Measurements from ENCODE around the gene PPARA. TPM values are rescaled to one million over a fixed set of nuclear protein-coding genes. Genes with fewer than 3 reads are reported as not detected.
A peak's percentile ranks its signal among the peaks of the same experiment; 100 is the strongest.

PPARA gene
- total RNA-seq, 2 donors from 2014 or later, result 31.7 to 36.1 TPM

- H3K27ac Mint-ChIP-seq, result peak overlapping the region in 1 of 2 donors; percentile 26
- peaks cover 7 to 12% of the 10 kb centered on the region in 2 donors for H3K4me1 Mint-ChIP-seq (ENCODE audit: low read depth in 2 of 2)
- H3K9me3 Mint-ChIP-seq, result no peaks in the 10 kb centered on the region
- no peak overlapping the region for H3K4me3 Mint-ChIP-seq
- H3K27me3 Mint-ChIP-seq, result no peaks in the 10 kb centered on the region
- H3K36me3 Mint-ChIP-seq, result peaks cover 7% of the 10 kb centered on the region
- ATAC-seq (peak in 1 of 2 donors; percentile 60), DNase-seq (ENCODE audit: low spot score) (no peak)
These were observed 73.9 kb downstream of the PPARA start for GRCh38 chr22:46224044-46224897.

- H3K27me3 Mint-ChIP-seq, result no peaks in the 10 kb centered on the region
- no peaks in the 10 kb centered on the region for H3K9me3 Mint-ChIP-seq
- no peak for ATAC-seq
- DNase-seq (ENCODE audit: low spot score), result no peak
- peaks cover 3 to 7% of the 10 kb centered on the region in 2 donors for H3K4me1 Mint-ChIP-seq (ENCODE audit: low read depth in 2 of 2)
- H3K36me3 Mint-ChIP-seq, result peaks cover 7% of the 10 kb centered on the region
- H3K4me3 Mint-ChIP-seq, result no peak overlapping the region
- peak overlapping the region in 1 of 2 donors; percentile 26 for H3K27ac Mint-ChIP-seq
These were observed 74.6 kb downstream of the PPARA start for GRCh38 chr22:46224898-46225290.

- peaks cover 7 to 11% of the 10 kb centered on the region in 2 donors for H3K4me1 Mint-ChIP-seq (ENCODE audit: low read depth in 2 of 2)
- H3K4me3 Mint-ChIP-seq, result no peak overlapping the region
- H3K9me3 Mint-ChIP-seq, result no peaks in the 10 kb centered on the region
- no peak for DNase-seq (ENCODE audit: low spot score)
- no peaks in the 10 kb centered on the region for H3K27me3 Mint-ChIP-seq
- no peak overlapping the region for H3K27ac Mint-ChIP-seq
- ATAC-seq, result peak in 1 of 2 donors; percentile 6
- H3K36me3 Mint-ChIP-seq, result peaks cover 7% of the 10 kb centered on the region
These were observed 75.3 kb downstream of the PPARA start for GRCh38 chr22:46225631-46226030.

DNA sequence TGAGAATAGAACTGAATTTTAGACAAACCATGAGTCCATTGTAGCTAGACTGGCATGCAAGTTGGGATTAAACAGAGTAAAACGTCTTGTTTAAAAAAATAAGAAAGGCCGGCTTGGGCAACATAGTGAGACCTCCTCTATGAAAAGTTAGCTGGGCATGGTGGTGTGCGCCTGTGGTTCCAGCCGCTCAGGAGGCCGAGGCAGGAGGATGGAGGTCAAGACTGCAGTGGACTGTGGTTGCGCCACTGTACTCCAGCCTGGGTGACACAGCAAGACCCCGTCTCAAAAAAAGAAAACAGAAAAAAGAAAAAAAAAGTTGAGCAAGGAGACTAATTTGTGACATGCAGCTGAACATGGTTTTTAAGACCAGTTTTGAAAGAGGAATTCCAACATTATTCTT lies 76.3 kb downstream of the PPARA start:
- Mint-ChIP-seq H3K9me3 (no peaks in the 10 kb centered on the region), H3K4me3 (no peak overlapping the region), H3K4me1 (ENCODE audit: low read depth in 2 of 2) (peaks cover 4 to 12% of the 10 kb centered on the region in 2 donors), H3K36me3 (peaks cover 7% of the 10 kb centered on the region), H3K27me3 (no peaks in the 10 kb centered on the region), H3K27ac (no peak overlapping the region)
- no peak for ATAC-seq
- DNase-seq (ENCODE audit: low spot score), result no peak

DNA sequence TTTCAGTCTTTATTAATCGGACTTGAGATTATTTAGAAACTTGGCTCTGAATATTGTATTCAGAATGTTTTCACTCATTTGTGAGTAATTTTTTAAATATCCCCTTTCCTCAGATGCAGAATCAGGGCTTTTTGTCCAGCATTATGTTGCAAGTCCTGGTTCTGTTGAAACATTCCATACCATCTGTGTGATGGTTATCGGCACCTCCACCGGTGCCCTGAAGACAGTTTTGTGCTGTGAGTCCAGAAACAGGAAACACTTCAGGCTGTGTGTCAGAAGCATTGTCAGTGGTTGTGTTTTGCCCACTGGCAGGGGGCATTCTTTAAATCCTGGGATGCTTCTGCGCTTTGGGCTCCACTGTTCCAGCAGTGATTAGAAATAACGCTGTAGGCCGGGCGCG lies 79.4 kb downstream of the PPARA start:
- H3K27ac Mint-ChIP-seq, result no peak overlapping the region
- peaks cover 7% of the 10 kb centered on the region for H3K36me3 Mint-ChIP-seq
- peaks cover 6 to 12% of the 10 kb centered on the region in 2 donors for H3K4me1 Mint-ChIP-seq (ENCODE audit: low read depth in 2 of 2)
- DNase-seq (ENCODE audit: low spot score) (no peak), ATAC-seq (no peak)
- H3K4me3 Mint-ChIP-seq, result no peak overlapping the region
- no peaks in the 10 kb centered on the region for H3K9me3 Mint-ChIP-seq
- no peaks in the 10 kb centered on the region for H3K27me3 Mint-ChIP-seq

- Mint-ChIP-seq H3K4me3 (peak overlapping the region; percentile 25), H3K36me3 (peaks cover 7% of the 10 kb centered on the region), H3K27ac (peak overlapping the region in 1 of 2 donors; percentile 31), H3K9me3 (no peaks in the 10 kb centered on the region), H3K4me1 (ENCODE audit: low read depth in 2 of 2) (peaks cover 10 to 12% of the 10 kb centered on the region in 2 donors), H3K27me3 (no peaks in the 10 kb centered on the region)
- ATAC-seq (peak in 1 of 2 donors; percentile 45), DNase-seq (ENCODE audit: low spot score) (no peak)
These were observed 80.1 kb downstream of the PPARA start for GRCh38 chr22:46230262-46230901.

DNA sequence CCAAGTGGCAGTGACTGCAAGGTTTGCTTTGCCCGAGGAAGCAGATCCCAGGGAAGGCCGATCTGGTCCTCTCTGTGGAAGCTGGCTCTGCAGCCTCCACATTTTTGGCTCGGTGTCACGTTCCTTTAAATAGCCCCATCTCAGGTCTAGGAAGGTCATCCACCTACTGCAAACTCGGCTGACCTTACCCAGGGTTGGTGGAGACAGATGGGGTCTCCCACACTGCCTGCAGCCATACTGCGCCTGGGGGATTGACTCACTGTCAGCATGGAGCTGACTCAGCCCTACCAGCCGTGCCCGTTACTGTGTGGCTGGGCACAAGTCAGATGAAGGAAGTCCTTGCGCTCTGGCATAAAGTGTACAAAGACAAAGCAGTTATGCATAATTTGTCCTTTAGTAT lies 82.9 kb downstream of the PPARA start:
- H3K4me1 Mint-ChIP-seq (ENCODE audit: low read depth in 2 of 2), result peaks cover 5 to 11% of the 10 kb centered on the region in 2 donors
- H3K27ac Mint-ChIP-seq, result no peak overlapping the region
- no peaks in the 10 kb centered on the region for H3K9me3 Mint-ChIP-seq
- no peak overlapping the region for H3K4me3 Mint-ChIP-seq
- no peaks in the 10 kb centered on the region for H3K36me3 Mint-ChIP-seq
- no peaks in the 10 kb centered on the region for H3K27me3 Mint-ChIP-seq
- DNase-seq (ENCODE audit: low spot score), result no peak
- ATAC-seq, result no peak

GRCh38 chr22:46234969-46235368 lies 84.6 kb downstream of the PPARA start:
- Mint-ChIP-seq H3K4me3 (no peak overlapping the region), H3K4me1 (ENCODE audit: low read depth in 2 of 2) (peaks cover 11 to 23% of the 10 kb centered on the region in 2 donors), H3K27ac (no peak overlapping the region), H3K36me3 (no peaks in the 10 kb centered on the region), H3K27me3 (no peaks in the 10 kb centered on the region), H3K9me3 (no peaks in the 10 kb centered on the region)
- ATAC-seq, result no peak
- no peak for DNase-seq (ENCODE audit: low spot score)

DNA sequence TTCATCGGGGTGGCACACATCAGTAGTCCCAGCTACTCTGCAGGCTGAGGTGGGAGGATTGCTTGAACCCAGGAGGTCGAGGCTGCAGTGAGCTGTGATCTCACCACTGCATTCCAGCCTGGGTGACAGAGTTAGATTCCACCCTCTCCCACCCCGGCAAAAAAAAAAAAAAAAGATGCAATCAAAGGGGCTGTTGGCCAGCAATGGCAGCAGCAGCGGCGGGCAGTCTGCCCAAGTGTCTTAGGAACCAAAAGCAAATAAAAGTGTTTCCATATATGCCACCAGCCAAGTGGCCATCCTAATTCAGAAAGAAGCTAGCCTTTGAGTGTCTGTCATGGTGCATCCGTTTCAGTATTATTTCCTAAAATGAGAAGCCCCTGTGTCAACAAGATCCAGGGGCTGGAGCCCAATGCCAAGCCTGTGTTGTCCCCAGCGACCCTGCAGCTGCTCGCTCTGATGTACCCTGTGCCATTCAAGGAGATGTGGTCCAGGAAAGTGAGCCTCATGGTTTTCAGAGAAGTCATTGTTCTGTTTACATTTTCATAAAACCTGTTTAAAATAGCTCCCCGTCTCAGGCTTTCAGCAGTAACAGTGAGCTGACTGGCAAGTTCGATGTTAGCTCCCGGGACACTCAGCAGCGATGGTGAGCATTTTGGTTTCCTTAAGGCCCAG lies 87.3 kb downstream of the PPARA start:
- H3K36me3 Mint-ChIP-seq, result no peaks in the 10 kb centered on the region

GRCh38 chr22:46238541-46238940 lies 88.2 kb downstream of the PPARA start:
- H3K4me1 Mint-ChIP-seq (ENCODE audit: low read depth in 2 of 2), result peaks cover 6 to 22% of the 10 kb centered on the region in 2 donors
- no peaks in the 10 kb centered on the region for H3K36me3 Mint-ChIP-seq
- peak overlapping the region in 1 of 2 donors; percentile 56 for H3K27ac Mint-ChIP-seq
- no peaks in the 10 kb centered on the region for H3K9me3 Mint-ChIP-seq
- H3K27me3 Mint-ChIP-seq, result no peaks in the 10 kb centered on the region
- no peak overlapping the region for H3K4me3 Mint-ChIP-seq
- DNase-seq (ENCODE audit: low spot score) (no peak), ATAC-seq (no peak)

More for the DNA sequence above, 87.3 kb downstream of the PPARA start:
- H3K27ac Mint-ChIP-seq, result no peak overlapping the region
- no peaks in the 10 kb centered on the region for H3K27me3 Mint-ChIP-seq
- no peaks in the 10 kb centered on the region for H3K9me3 Mint-ChIP-seq
- peaks cover 6 to 25% of the 10 kb centered on the region in 2 donors for H3K4me1 Mint-ChIP-seq (ENCODE audit: low read depth in 2 of 2)
- DNase-seq (ENCODE audit: low spot score) (no peak), ATAC-seq (no peak)
- no peak overlapping the region for H3K4me3 Mint-ChIP-seq

- no peaks in the 10 kb centered on the region for H3K36me3 Mint-ChIP-seq
- DNase-seq (ENCODE audit: low spot score) (no peak), ATAC-seq (peak; percentile 52 to 53)
- H3K4me3 Mint-ChIP-seq, result peak overlapping the region; percentile 2
- no peaks in the 10 kb centered on the region for H3K9me3 Mint-ChIP-seq
- peaks cover 6 to 22% of the 10 kb centered on the region in 2 donors for H3K4me1 Mint-ChIP-seq (ENCODE audit: low read depth in 2 of 2)
- H3K27me3 Mint-ChIP-seq, result no peaks in the 10 kb centered on the region
- H3K27ac Mint-ChIP-seq, result peak overlapping the region in 1 of 2 donors; percentile 56
These were observed 89.1 kb downstream of the PPARA start for GRCh38 chr22:46239261-46240048.

DNA sequence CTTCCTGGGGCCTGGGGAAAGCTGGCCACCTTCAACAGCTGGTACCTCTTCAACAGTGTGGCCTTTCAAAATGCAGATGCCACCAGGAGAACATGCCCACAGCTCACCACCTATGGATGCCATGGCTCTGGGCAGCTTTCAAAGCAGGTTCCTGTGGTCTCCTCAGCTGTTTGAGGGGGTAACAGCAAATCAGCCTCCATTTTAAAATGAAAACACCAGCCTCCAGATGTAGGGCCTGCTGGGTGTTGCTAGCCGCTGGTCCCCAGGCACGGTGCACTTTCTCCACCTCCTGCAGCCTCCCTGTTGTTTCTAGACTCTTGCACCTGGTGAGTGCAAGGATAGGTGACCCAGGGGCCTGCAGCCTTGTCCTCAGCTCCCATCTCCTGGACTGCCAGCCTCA lies 89.7 kb downstream of the PPARA start:
- Mint-ChIP-seq H3K4me1 (ENCODE audit: low read depth in 2 of 2) (peaks cover 6 to 21% of the 10 kb centered on the region in 2 donors), H3K9me3 (no peaks in the 10 kb centered on the region), H3K4me3 (peak overlapping the region; percentile 2), H3K27me3 (no peaks in the 10 kb centered on the region), H3K27ac (peak overlapping the region in 1 of 2 donors; percentile 28), H3K36me3 (no peaks in the 10 kb centered on the region)
- DNase-seq (ENCODE audit: low spot score), result no peak
- ATAC-seq, result no peak

DNA sequence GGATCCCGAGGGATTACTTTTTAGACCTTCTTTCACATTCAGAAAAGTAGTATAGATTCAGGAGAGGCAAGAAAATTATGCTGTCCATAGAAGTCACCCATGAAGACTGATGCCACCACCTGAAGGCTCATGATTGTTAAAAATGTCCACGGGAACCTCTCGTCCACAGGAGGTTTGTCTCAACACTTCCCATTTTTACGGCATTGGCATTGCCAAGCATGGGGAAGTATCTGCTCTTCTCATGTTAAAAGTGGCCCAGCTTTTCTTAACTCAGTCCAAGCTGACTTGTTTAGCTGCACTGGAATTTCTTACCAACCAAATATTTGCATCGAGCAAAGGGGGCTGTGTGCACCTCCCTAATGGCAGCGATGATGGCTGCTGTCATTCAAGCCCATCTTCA lies 90.2 kb downstream of the PPARA start:
- no peak for ATAC-seq
- Mint-ChIP-seq H3K27me3 (no peaks in the 10 kb centered on the region), H3K4me1 (ENCODE audit: low read depth in 2 of 2) (peaks cover 6 to 19% of the 10 kb centered on the region in 2 donors), H3K27ac (no peak overlapping the region), H3K4me3 (no peak overlapping the region), H3K36me3 (no peaks in the 10 kb centered on the region), H3K9me3 (no peaks in the 10 kb centered on the region)
- DNase-seq (ENCODE audit: low spot score), result no peak
